Tibial nerve (tissue), 4 donors: Measurements from ENCODE around the gene HEBP1. TPM values are rescaled to one million over a fixed set of nuclear protein-coding genes. Genes with fewer than 3 reads are reported as not detected.

Source experiments
- DNase-seq, 2 donors: peaks; one replicate each; pipeline ENCODE4 v3.0.0-alpha.2; 2019; ENCODE audit warnings: low spot score in 2 of 2
- H3K27ac ChIP-seq, 4 donors: fragments of 200-600 bp; sonication (generic) in 3 of 4; one replicate each; pipeline ENCODE4 v1.5.1; 2017 to 2019; ENCODE audit warnings: mild to moderate bottlenecking in 1 of 4
- H3K27me3 ChIP-seq, 2 donors: fragments of 200-600 bp; sonication (generic) in 1 of 2; one replicate each; pipeline versions ENCODE4 v1.5.1 to v1.6.0; 2017 to 2019
- H3K36me3 ChIP-seq, 3 donors: fragments of 200-600 bp; sonication (generic); one replicate each; pipeline ENCODE4 v1.5.1; 2018 to 2019
- H3K4me1 ChIP-seq, 4 donors: fragments of 200-600 bp; sonication (generic) in 3 of 4; one replicate each; pipeline ENCODE4 v1.5.1; 2017 to 2019
- H3K4me3 ChIP-seq, 4 donors: fragments of 200-600 bp; sonication (generic) in 3 of 4; one replicate each; pipeline ENCODE4 v1.5.1; 2017 to 2019; ENCODE audit warnings: mild to moderate bottlenecking in 1 of 4, moderate library complexity in 1 of 4
- H3K9me3 ChIP-seq, 4 donors: fragments of 200-600 bp; sonication (generic) in 3 of 4; one replicate each; pipeline ENCODE4 v1.5.1; 2017 to 2019
- CTCF ChIP-seq, 5 experiments: fragments of 200-600 bp in 3 of 5; fragments of 450-650 bp in 2 of 5; sonication (generic) in 3 of 5; IDR thresholded peaks; one replicate each; pipeline ENCODE4 v1.5.1; 2016 to 2019; ENCODE audit warnings: antibody characterized with exemption in 5 of 5, mild to moderate bottlenecking in 3 of 5, moderate library complexity in 2 of 5
- EP300 ChIP-seq, 2 donors: sonication (generic); formaldehyde crosslinking; IDR thresholded peaks; one replicate each; pipeline ENCODE4 v1.6.1; 2017; ENCODE audit warnings: antibody characterized with exemption in 2 of 2, mild to moderate bottlenecking in 1 of 2
- POLR2A ChIP-seq, 2 donors: fragments of 450-650 bp; IDR thresholded peaks; one replicate each; pipeline ENCODE4 v1.6.1; 2017; ENCODE audit warnings: antibody characterized with exemption in 2 of 2, mild to moderate bottlenecking in 2 of 2, moderate library complexity in 2 of 2
- WGBS, 2 donors: methylation state at CpG; one replicate each; pipeline ENCODE4 v1.1.5; 2018; 5-methylcytosine and 5-hydroxymethylcytosine counted together
- small RNA-seq: library from RNA; depleted of rRNA; stranded (forward); fragments of <200 nt; gene quantifications from one replicate; pipeline ENCODE3, GENCODE V24; 2016
- total RNA-seq, 4 donors: library from RNA; depleted of rRNA; stranded (reverse); fragments of >200 nt; gene quantifications; one replicate each; pipeline ENCODE4 v1.1.0, GENCODE V29; 2016

Gene HEBP1
- total RNA-seq, 4 donors from 2014 or later = 42.7 to 61.0 (median 51.7) TPM

GRCh38 chr12:12929696-12930095, 70.4 kb downstream of the HEBP1 start:
- TF ChIP-seq POLR2A (IDR thresholded peaks at IDR 0.05) = no peak
- TF ChIP-seq EP300 (IDR thresholded peaks at IDR 0.05) = no peak
- no peak for TF ChIP-seq CTCF (IDR thresholded peaks at IDR 0.05)
- Histone ChIP-seq H3K27me3 (no peaks in the 10 kb centered on the region), H3K36me3 (no peaks in the 10 kb centered on the region), H3K4me1 (peaks cover 0 to 11% (median 0%) of the 10 kb centered on the region in 4 donors), H3K27ac (no peak overlapping the region), H3K9me3 (peaks cover 0 to 7% (median 0%) of the 10 kb centered on the region in 4 donors), H3K4me3 (no peak overlapping the region)
- DNase-seq = no peak
- WGBS, 2 donors = 90 to 92% methylated on average over 6 of the region's 6 CpGs

GRCh38 chr12:12927211-12928079, 72.6 kb downstream of the HEBP1 start:
- 47 to 63% methylated on average over 27 of the region's 27 CpGs for WGBS, 2 donors
- Histone ChIP-seq H3K4me1 (peaks cover 0 to 11% (median 0%) of the 10 kb centered on the region in 4 donors), H3K4me3 (peak overlapping the region in 1 of 4 donors; percentile 31), H3K27me3 (no peaks in the 10 kb centered on the region), H3K36me3 (no peaks in the 10 kb centered on the region), H3K27ac (peak overlapping the region in 1 of 4 donors; percentile 25), H3K9me3 (peaks cover 0 to 7% (median 0%) of the 10 kb centered on the region in 4 donors)
- no peak for TF ChIP-seq EP300 (IDR thresholded peaks at IDR 0.05)
- TF ChIP-seq CTCF (IDR thresholded peaks at IDR 0.05) = no peak
- TF ChIP-seq POLR2A (IDR thresholded peaks at IDR 0.05) = no peak
- peak in 1 of 2 donors; percentile 36 for DNase-seq

GRCh38 chr12:12926571-12927071, 73.4 kb downstream of the HEBP1 start:
- WGBS, 2 donors = 89% methylated on average over 18 of the region's 18 CpGs
- peak overlapping the region in 1 of 4 donors; percentile 66 for H3K27ac ChIP-seq

GRCh38 chr12:12925388-12925787, 74.7 kb downstream of the HEBP1 start:
- Histone ChIP-seq H3K4me3 (no peak overlapping the region), H3K27ac (peak overlapping the region in 2 of 4 donors; percentile 50 to 66)

More at GRCh38 chr12:12926571-12927071, 73.4 kb downstream of the HEBP1 start:
- no peak overlapping the region for H3K4me3 ChIP-seq
- no peak for TF ChIP-seq POLR2A (IDR thresholded peaks at IDR 0.05)
- peaks cover 0 to 7% (median 0%) of the 10 kb centered on the region in 4 donors for H3K9me3 ChIP-seq
- DNase-seq = no peak
- peaks cover 0 to 11% (median 0%) of the 10 kb centered on the region in 4 donors for H3K4me1 ChIP-seq
- H3K27me3 ChIP-seq = no peaks in the 10 kb centered on the region
- no peaks in the 10 kb centered on the region for H3K36me3 ChIP-seq

More at GRCh38 chr12:12925388-12925787, 74.7 kb downstream of the HEBP1 start:
- Histone ChIP-seq H3K4me1 (peaks cover 0 to 11% (median 0%) of the 10 kb centered on the region in 4 donors), H3K9me3 (peaks cover 0 to 7% (median 0%) of the 10 kb centered on the region in 4 donors), H3K27me3 (no peaks in the 10 kb centered on the region), H3K36me3 (no peaks in the 10 kb centered on the region)
- DNase-seq = no peak
- 20% methylated on average over 1 of the region's 1 CpG for WGBS, 2 donors
- TF ChIP-seq POLR2A (IDR thresholded peaks at IDR 0.05) = no peak
- TF ChIP-seq CTCF (IDR thresholded peaks at IDR 0.05) = no peak

Small RNA genes within 50 kb of the gene (small RNA-seq; reads per million reads assigned to genes)
- gene RF00604 = not detected

Other genes starting within 250 kb of the HEBP1 start
- 100 to 1,000 TPM in 1 of 4 donors, 10 to 100 TPM in 3; 43.7 to 138 (median 83.9) TPM for gene APOLD1, start 214.6 kb downstream of the HEBP1 start, total RNA-seq
- 10 to 100 TPM; 39.4 to 50.0 (median 47.8) TPM for gene DDX47, start 186.9 kb downstream of the HEBP1 start, total RNA-seq
- gene GPRC5A, start 108.7 kb downstream of the HEBP1 start, total RNA-seq = 10 to 100 TPM in 1 of 4 donors, 1 to 10 TPM in 3; 2.1 to 12.3 (median 4.3) TPM
- gene GPRC5D, start 48.1 kb downstream of the HEBP1 start, total RNA-seq = not detected
- 10 to 100 TPM in 2 of 4 donors, 1 to 10 TPM in 2; 2.0 to 12.6 (median 8.4) TPM for gene FAM234B, start 44.1 kb upstream of the HEBP1 start, total RNA-seq
- not detected for gene GSG1, start 103.4 kb upstream of the HEBP1 start, total RNA-seq
- gene EMP1, start 196.5 kb upstream of the HEBP1 start, total RNA-seq = 100 to 1,000 TPM; 231 to 489 (median 258) TPM